ENCODE results near the gene LDLRAD4.
"Not testable (repeated sequence)": the region's sequence is repeated elsewhere in the genome, so short reads cannot be mapped to it uniquely, and the experiment has no call there.

LDLRAD4 gene

DNA sequence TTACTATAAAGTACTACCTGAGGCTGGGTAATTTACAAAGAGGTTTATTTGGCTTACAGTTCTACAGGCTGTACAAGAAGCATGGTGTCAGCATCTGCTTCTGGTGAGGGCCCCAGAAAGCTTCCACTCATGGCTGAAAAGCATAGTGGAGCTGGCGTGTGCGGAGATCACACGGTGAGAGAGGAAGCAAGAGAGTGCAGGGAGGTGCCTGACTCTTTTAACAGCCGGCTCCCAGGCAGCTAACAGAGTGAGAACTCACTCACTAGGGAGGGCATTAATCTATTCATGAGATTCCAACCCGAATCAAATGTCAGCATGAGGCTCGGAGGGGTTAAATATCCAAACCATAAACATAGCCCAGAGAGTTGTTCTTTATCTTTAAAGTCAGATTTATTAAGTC, 117.3 kb downstream of the LDLRAD4 start:
- DNase-seq (ENCODE audit: low read depth, low spot score), result no peak

DNA sequence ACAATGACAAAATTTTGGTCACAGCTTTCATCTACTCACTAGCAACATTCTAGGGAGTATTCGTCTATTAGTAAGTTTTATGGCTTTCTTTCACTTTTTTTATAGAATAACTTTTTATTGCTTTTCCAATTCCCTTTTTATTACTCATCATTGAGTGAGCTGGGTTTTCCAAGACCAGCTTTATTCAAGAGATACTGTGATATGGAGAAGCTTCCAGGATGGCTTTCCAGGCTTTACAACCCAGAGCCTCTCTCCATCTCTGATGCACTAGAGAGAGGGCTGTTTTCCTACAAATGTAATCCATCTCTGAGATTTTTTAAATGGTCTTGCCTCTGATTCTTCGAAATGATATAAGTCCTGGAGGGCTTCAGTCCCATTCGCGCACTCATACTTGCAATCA, 118.3 kb downstream of the LDLRAD4 start:
- no peak for DNase-seq (ENCODE audit: low read depth, low spot score)

DNA sequence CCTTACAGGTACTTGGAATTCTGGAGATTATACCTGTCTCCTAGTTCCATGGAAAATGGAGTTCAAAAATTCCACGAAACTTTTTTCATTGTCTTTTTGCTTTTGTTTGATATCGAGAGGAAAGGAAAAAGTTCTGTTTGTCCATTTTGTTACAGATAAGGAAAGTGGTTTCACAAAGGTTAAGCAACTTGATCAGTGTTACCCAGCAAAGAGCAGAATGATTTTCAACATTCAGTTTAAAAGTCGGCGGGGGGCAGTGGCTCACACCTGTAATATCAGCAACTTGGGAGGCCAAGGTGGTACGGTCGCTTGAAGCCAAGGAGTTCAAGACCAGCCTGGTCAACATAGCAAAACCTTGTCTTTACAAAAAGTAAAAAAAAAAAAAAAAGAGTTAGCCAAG, 118.8 kb downstream of the LDLRAD4 start:
- DNase-seq (ENCODE audit: low read depth, low spot score), result no peak

DNA sequence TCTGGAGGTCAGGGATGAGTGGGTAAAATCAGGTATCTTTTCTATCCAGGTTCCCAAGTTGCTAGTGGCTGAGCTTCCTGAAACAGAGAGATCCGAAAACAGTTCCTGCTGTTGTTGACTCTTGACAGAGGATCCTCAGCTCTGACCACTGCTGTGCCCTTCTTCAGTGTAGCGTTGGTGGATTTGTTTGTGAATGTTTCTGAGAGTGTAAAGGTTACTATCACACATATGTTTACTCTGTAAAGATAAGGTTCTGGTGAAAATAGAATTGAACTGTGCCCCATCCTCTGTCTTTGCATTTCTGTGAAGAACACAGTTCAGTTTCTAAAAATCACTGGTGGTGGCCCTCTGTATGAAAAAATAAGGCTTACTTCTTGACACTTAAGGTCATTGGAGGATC, 119.8 kb downstream of the LDLRAD4 start:
- no peak for DNase-seq (ENCODE audit: low read depth, low spot score)

DNA sequence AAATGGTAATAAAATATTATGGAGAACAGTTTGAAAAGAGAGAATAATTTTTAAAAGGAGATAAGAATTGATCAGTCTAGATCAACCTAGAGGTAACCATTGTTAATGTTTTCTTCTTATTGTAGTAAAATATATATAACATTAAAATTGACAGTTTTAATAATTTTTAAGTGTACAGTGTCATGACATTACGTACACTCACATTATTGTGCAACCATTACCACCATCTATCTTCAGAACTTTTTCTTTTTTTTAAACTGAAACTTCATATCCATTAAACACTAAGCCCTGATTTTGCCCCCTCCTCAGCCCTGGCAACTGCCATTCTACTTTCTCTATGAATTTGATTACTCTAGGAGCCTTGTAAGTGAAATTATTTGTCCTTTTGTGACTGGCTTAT, 121.1 kb downstream of the LDLRAD4 start:
- no peak for DNase-seq (ENCODE audit: low read depth, low spot score)

GRCh38 chr18:13346449-13346848, 127.9 kb downstream of the LDLRAD4 start:
- not testable (repeated sequence) for DNase-seq (ENCODE audit: low read depth, low spot score)

GRCh38 chr18:13353084-13353823, 134.7 kb downstream of the LDLRAD4 start:
- no peak for DNase-seq (ENCODE audit: low read depth, low spot score)

GRCh38 chr18:13354402-13354801, 135.8 kb downstream of the LDLRAD4 start:
- no peak for DNase-seq (ENCODE audit: low read depth, low spot score)

- DNase-seq (ENCODE audit: low read depth, low spot score), result no peak
These were observed 137.5 kb downstream of the LDLRAD4 start for GRCh38 chr18:13356032-13356431.

DNA sequence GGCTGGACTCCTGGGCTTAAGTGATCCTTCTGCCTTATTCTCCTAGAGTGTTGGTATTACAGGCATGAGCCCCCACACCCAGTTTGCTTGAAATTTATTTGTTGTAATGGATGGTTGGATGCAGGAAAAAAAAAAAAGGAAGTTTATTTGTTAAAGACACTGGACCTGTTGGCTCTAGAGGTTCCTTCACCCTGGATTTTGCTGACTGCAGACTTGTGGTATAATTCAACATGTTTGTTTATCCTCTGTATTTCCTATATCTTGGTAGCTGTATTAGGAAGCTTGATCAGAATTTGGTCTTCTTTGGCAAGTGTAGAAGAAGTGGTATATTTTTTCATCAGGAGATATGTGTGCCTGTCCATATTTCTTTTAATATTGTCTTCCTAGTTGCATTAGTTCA, 138.7 kb downstream of the LDLRAD4 start:
- DNase-seq (ENCODE audit: low read depth, low spot score), result no peak

DNA sequence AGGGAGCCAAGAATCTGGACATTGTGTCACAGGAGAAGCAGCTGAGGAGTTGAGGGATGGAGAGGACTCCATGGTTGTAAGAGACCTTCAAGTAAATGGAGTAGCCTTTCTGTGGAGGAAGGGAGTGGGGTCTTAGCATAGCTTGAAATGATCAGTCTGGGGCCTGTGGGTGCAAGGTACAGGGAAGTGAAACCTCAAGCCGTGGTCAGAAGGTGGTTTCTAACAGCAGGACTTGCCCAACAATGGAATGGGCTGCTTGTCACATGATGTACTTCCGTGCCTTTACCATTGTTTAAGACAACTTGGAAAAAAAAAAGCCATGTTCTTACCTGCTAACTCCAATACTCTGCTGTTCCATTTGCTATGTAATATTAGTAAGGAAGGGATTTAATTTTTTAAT, 140.7 kb downstream of the LDLRAD4 start:
- no peak for DNase-seq (ENCODE audit: low read depth, low spot score)

GRCh38 chr18:13361431-13361830, 142.9 kb downstream of the LDLRAD4 start:
- no peak for DNase-seq (ENCODE audit: low read depth, low spot score)

- DNase-seq (ENCODE audit: low read depth, low spot score), result no peak
These were observed 143.5 kb downstream of the LDLRAD4 start for GRCh38 chr18:13362051-13362450.

GRCh38 chr18:13362607-13363006, 144.0 kb downstream of the LDLRAD4 start:
- DNase-seq (ENCODE audit: low read depth, low spot score), result no peak

- no peak for DNase-seq (ENCODE audit: low read depth, low spot score)
These were observed 144.8 kb downstream of the LDLRAD4 start for GRCh38 chr18:13363359-13363758.

DNA sequence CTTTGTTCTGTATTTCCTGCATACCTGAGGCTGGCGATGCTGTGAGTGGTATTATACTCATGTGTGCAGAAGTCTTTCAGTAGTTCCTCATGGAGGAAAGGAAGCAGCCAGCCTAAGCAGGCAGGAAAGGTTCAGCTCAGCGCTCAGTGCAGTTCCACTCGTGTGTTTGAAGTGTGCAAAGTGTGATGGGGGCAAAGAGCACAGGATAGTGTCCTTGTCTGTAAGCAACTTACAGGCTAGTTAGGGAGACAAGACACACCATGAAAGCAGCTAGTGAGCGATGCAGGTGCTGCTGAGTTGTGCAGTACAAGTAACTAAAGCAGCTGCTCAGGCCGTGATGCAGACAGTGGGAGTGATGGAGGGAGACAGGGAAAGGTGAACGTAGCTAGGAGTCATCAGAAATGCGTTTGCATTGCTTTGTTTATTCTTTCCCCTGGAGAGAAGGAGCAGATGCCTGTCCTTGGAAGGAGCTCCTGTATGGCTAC, 146.2 kb downstream of the LDLRAD4 start:
- no peak for DNase-seq (ENCODE audit: low read depth, low spot score)

GRCh38 chr18:13366131-13366530, 147.6 kb downstream of the LDLRAD4 start:
- no peak for DNase-seq (ENCODE audit: low read depth, low spot score)

DNA sequence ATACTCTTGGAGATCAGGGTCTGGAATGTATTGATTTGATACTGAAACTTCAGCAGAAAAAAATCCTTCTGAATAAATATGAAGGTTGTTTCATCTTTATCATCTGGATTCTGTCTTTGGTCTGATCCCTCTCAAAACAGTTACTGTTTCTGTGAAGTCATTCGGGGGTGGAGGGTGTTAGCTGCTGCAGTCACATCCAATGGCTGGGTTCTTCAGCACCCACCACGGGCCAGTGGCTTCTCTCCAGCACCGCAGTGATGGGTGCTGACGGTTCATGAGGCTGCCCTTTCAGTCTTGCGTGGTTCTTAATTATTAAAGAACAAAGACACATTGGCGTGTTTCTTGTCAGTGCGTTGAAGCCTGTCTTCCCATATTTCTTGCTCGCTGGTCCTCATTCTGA, 148.0 kb downstream of the LDLRAD4 start:
- DNase-seq (ENCODE audit: low read depth, low spot score), result no peak

DNA sequence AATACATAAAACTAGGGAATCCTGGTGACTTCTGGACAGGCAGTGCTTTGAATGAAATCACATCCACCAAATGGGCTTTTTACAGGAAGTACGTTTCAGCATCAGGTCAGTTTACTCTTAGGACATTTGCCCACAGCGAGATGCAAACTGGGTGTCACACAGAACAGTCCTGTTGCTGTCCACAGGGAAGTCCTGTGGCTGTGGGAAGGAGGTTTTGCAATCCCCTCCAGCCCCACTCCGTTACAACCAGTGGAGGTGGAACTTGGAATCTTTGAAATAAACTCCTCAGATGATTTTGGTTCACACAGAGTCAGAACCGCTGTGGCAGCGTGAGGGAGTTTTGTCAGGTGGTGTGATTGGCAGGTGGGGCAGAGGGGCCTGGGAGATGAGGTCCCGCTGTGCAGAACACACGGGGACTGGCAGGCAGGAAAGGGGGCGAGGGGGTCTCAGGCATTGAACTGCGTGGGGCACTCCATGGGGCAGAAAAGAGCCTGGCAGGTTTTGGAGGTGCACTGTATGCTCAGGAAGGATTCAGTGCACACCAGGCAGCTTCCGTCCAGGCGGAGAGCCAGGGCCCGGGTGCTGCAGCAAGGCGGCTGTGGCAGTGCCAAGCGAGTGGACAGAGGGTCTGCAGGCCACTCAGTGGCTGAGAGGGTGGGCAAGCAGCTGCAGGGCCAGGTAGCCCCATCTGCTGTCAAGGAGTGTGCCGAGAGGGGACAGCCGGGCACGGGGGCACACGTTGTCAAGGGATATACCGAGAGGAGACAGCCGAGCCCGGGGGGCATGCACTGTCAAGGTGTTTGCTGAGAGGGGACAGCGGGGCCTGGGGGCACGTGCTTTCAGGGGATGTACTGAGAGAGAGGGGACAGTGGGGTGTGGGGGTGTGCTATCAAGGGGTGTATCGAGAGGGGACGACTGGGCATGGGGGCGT, 148.7 kb downstream of the LDLRAD4 start:
- DNase-seq (ENCODE audit: low read depth, low spot score), result no peak

- DNase-seq (ENCODE audit: low read depth, low spot score), result no peak
These were observed 149.7 kb downstream of the LDLRAD4 start for GRCh38 chr18:13368080-13368813.

DNA sequence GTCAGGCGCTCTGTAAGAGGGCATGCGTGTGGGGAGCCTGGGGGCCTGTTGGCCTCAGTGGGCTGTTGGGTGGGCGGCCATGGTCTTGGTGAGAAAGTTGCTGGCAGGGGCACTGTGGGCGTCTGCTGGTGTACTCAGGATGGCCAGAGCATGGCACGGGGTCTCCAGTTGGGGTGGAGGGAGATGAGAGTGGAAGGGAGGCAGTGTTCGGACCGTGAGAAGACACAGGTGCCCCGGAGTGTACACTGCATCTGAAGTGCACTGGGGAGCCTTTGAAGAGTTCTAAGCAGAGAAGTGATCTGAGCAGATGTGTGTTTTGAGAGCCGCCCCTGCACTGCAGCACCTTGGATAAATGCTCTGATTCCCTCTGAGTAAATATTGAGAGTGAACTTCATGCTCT, 150.8 kb downstream of the LDLRAD4 start:
- DNase-seq (ENCODE audit: low read depth, low spot score), result no peak
